K562 (cell line): ENCODE results near the gene MAP3K14. TPM values are rescaled to one million over a fixed set of nuclear protein-coding genes. Genes with fewer than 3 reads are reported as not detected.
A peak's percentile ranks its signal among the peaks of the same experiment; 100 is the strongest.

ENCODE experiments used
- ATAC-seq: fragments of 200-7000 bp; cut with Tn5 transposase; 3 replicates; pipeline ENCODE4 v1.9.1; 2020; ENCODE audit warnings: moderate library complexity
- BruUV-seq: library from RNA; stranded (reverse); fragments of 400-500 nt; replicated peaks from 2 replicates; lab custom pipeline; 2021; lab: Mats Ljungman, UMichigan
- CTCF ChIA-PET: fragments of 300-600 bp; formaldehyde crosslinking; extraction: SDS; loops from one replicate; lab custom pipeline; 2021; ENCODE audit warnings: low intra/inter-chr PET ratio; lab: Yijun Ruan, JAX
- POLR2A ChIA-PET: fragments of 300-600, 350-650 bp; sonication (Branson Sonifier 250); formaldehyde crosslinking; extraction: SDS; loops from one replicate; lab custom pipeline; 2021; ENCODE audit warnings: antibody characterized with exemption, inconsistent platforms; lab: Yijun Ruan, JAX
- DNase-seq, 4 experiments: peaks; one replicate each; pipeline versions ENCODE4 v3.0.0 to v3.0.0-alpha.2; 2011 to 2018; ENCODE audit warnings: low spot score in 3 of 4, mixed read lengths in 3 of 4; ENCODE audit errors: extremely low read depth in 1 of 4
- FAIRE-seq: peaks from 2 replicates; lab custom pipeline; 2011; peaks lifted over from hg19 to GRCh38; lab: Jason Lieb, UNC
- H2AFZ ChIP-seq: 2 replicates; pipeline ENCODE4 v1.6.0; 2011; ENCODE audit warnings: low read depth, low read length, control low read depth, inconsistent platforms
- H3K27ac ChIP-seq: fragments of 200-600 bp; 3 replicates; pipeline ENCODE4 v1.8.0; 2011; ENCODE audit warnings: low read depth, mild to moderate bottlenecking, control low read depth, inconsistent platforms, low read length, moderate library complexity, mixed read lengths; ENCODE audit errors: extremely low read depth
- H3K27me3 ChIP-seq, 2 experiments: fragments of 300-600 bp in 1 of 2; 2 replicates in 1 of 2; 3 replicates in 1 of 2; pipeline versions ENCODE4 v1.6.0 to v1.8.0; 2011; ENCODE audit warnings: inconsistent platforms in 2 of 2, low read length in 2 of 2, mild to moderate bottlenecking in 1 of 2, mixed read lengths in 1 of 2, moderate library complexity in 1 of 2; ENCODE audit not compliant: control insufficient read depth in 2 of 2, insufficient read depth in 2 of 2
- H3K36me3 ChIP-seq: fragments of 300-600 bp; 3 replicates; pipeline ENCODE4 v1.8.0; 2011; ENCODE audit warnings: mild to moderate bottlenecking, low read length, inconsistent platforms; ENCODE audit not compliant: control insufficient read depth, insufficient read depth
- H3K4me1 ChIP-seq, 2 experiments: fragments of 200-600 bp in 1 of 2; replicated peaks in 1 of 2; 2 replicates in 1 of 2; 3 replicates in 1 of 2; pipeline versions ENCODE4 v1.5.1 to v1.8.0; 2011; ENCODE audit warnings: inconsistent platforms in 2 of 2, low read length in 2 of 2, mild to moderate bottlenecking in 1 of 2, mixed read lengths in 1 of 2, moderate library complexity in 1 of 2; ENCODE audit not compliant: control insufficient read depth in 2 of 2, insufficient read depth in 2 of 2
- H3K4me2 ChIP-seq: 2 replicates; pipeline ENCODE4 v1.6.1; 2011; ENCODE audit warnings: low read length, control low read depth, inconsistent platforms, mixed read lengths; ENCODE audit not compliant: insufficient read depth
- H3K4me3 ChIP-seq: fragments of 200-600 bp; sonication (generic), shearing (Covaris generic); 2 replicates; pipeline ENCODE4 v1.5.1; 2016; ENCODE audit warnings: control low read depth, inconsistent platforms
- H3K79me2 ChIP-seq: fragments of 200-600 bp; 3 replicates; pipeline ENCODE4 v1.8.0; 2011; ENCODE audit warnings: low read length, inconsistent platforms; ENCODE audit not compliant: control insufficient read depth, insufficient read depth
- H3K9ac ChIP-seq, 2 experiments: 2 replicates each; pipeline versions ENCODE4 v1.6.0 to v1.6.1; 2011; ENCODE audit warnings: low read depth in 2 of 2, low read length in 2 of 2, control low read depth in 1 of 2, inconsistent platforms in 1 of 2, mild to moderate bottlenecking in 1 of 2, mixed read lengths in 1 of 2; ENCODE audit not compliant: insufficient read depth in 1 of 2
- H3K9me1 ChIP-seq: one replicate; pipeline ENCODE4 v1.6.0; 2011; ENCODE audit warnings: inconsistent platforms, mild to moderate bottlenecking, low read length, moderate library complexity; ENCODE audit not compliant: control insufficient read depth, insufficient read depth
- H3K9me3 ChIP-seq: replicated peaks from 2 replicates; pipeline ENCODE4 v1.5.1; 2011; ENCODE audit warnings: low read depth, low read length, inconsistent platforms; ENCODE audit not compliant: control insufficient read depth, insufficient read depth
- H4K20me1 ChIP-seq: replicated peaks from 2 replicates; pipeline ENCODE4 v1.6.1; 2011; ENCODE audit warnings: low read length, inconsistent platforms, mixed read lengths; ENCODE audit not compliant: control insufficient read depth, insufficient read depth
- EP300 ChIP-seq: IDR thresholded peaks from 2 replicates; pipeline ENCODE4 v1.6.1; 2012; ENCODE audit warnings: low read length, improper control_type of control experiment
- JUN ChIP-seq, 2 experiments: sonication (generic) in 1 of 2; formaldehyde crosslinking in 1 of 2; IDR thresholded peaks; 2 replicates each; pipeline versions ENCODE4 v1.6.1 to v1.8.0; 2012 to 2022; ENCODE audit warnings: borderline replicate concordance in 2 of 2, mild to moderate bottlenecking in 2 of 2, improper control_type of control experiment in 1 of 2, low read depth in 1 of 2, low read length in 1 of 2, missing genetic modification reagents in 1 of 2
- KDM1A ChIP-seq, 2 experiments: fragments of 450-650 bp; IDR thresholded peaks; 2 replicates each; pipeline ENCODE4 v1.6.1; 2016; ENCODE audit warnings: mild to moderate bottlenecking in 2 of 2
- NFE2 ChIP-seq: IDR thresholded peaks from 2 replicates; pipeline ENCODE4 v1.6.1; 2014; ENCODE audit warnings: antibody characterized with exemption, low read depth
- NR3C1 ChIP-seq: sonication (generic); formaldehyde crosslinking; IDR thresholded peaks from 2 replicates; pipeline ENCODE4 v1.8.1; 2022; ENCODE audit warnings: missing genetic modification reagents
- SRF ChIP-seq, 2 experiments: fragments of 250-450, 450-650 bp in 1 of 2; sonication (Bioruptor Pico) in 1 of 2; sonication (generic) in 1 of 2; formaldehyde crosslinking; IDR thresholded peaks; 2 replicates each; pipeline versions ENCODE4 v1.5.0 to v1.5.1; 2020 to 2022; ENCODE audit warnings: mild to moderate bottlenecking in 1 of 2, missing genetic modification reagents in 1 of 2
- TAL1 ChIP-seq: fragments of 450-650 bp; IDR thresholded peaks from 2 replicates; pipeline ENCODE4 v1.6.1; 2016; ENCODE audit warnings: mild to moderate bottlenecking
- XRCC5 ChIP-seq: fragments of 200-400 bp; formaldehyde crosslinking; IDR thresholded peaks from 2 replicates; pipeline ENCODE4 v1.6.1; 2017; ENCODE audit warnings: low read depth, mild to moderate bottlenecking, low read length
- ZNF175 ChIP-seq: fragments of 200-800 bp; sonication (Bioruptor generic); IDR thresholded peaks from 2 replicates; pipeline ENCODE4 v1.6.1; 2016; ENCODE audit warnings: low read depth, mild to moderate bottlenecking, missing genetic modification characterization, missing compliant biosample characterization
- WGBS: fragments of 100-300 bp; shearing (Covaris generic); methylation state at CpG from one replicate; pipeline ENCODE4 v1.1.6; 2016; ENCODE audit warnings: low coverage, mixed read lengths; ENCODE audit not compliant: insufficient coverage; ENCODE audit errors: missing lambda C conversion rate; 5-methylcytosine and 5-hydroxymethylcytosine counted together
- in situ Hi-C: fragments of 300-500 bp; cut with MboI; formaldehyde crosslinking; loops from 4 replicates; pipeline ENCODE4 v1.15.0; 2018; ENCODE audit warnings: inconsistent platforms, mixed read lengths
- intact Hi-C: fragments of 100-400 bp; cut with micrococcal nuclease; formaldehyde crosslinking; loops from 2 replicates; pipeline ENCODE4 v1.14.2; 2022
- polyA plus RNA-seq, 8 experiments: library from polyadenylated mRNA; depleted of rRNA in 4 of 8; stranded (reverse) in 5 of 8; unstranded in 3 of 8; fragments of >200 nt; fragmentation: Nextera tagmentation in 2 of 8; fragmentation: Illumina TruSeq in 1 of 8; extraction: Ambion mirVana in 2 of 8; extraction: Trizol in 1 of 8; gene quantifications; 2 replicates each; pipeline versions ENCODE4 v1.2.1 to v1.2.3, GENCODE V29; 2011 to 2014; ENCODE audit warnings: inconsistent platforms in 1 of 8, missing spikeins in 1 of 8
- total RNA-seq, 7 experiments: library from RNA; depleted of rRNA in 6 of 7; stranded (reverse); fragments of >200 nt in 6 of 7; fragmentation: Illumina TruSeq in 2 of 7; extraction: Trizol in 2 of 7; gene quantifications; 2 replicates each; pipeline versions ENCODE4 v1.2.1 to v1.2.3, GENCODE V29; 2011 to 2021; ENCODE audit warnings: low replicate concordance in 1 of 7
- TF ChIP-seq, protein P1 (sequence below), 2 experiments: fragments of 450-650 bp; formaldehyde crosslinking in 1 of 2; IDR thresholded peaks; 2 replicates each; pipeline versions ENCODE4 v1.4.0 to v1.6.1; 2014 to 2020; ENCODE audit warnings: mild to moderate bottlenecking in 2 of 2, borderline replicate concordance in 1 of 2, low read depth in 1 of 2
- TF ChIP-seq, protein P2 (sequence below): fragments of 250-450 bp; sonication (Bioruptor Pico); IDR thresholded peaks from 2 replicates; pipeline ENCODE4 v1.8.0; 2021; ENCODE audit warnings: borderline replicate concordance, mild to moderate bottlenecking, moderate library complexity; ENCODE audit not compliant: poor library complexity, severe bottlenecking

Gene MAP3K14
- total and polyA plus RNA-seq, 9 of the 15 experiments (the other 6 are each of a cell fraction or from before 2014, with no cell fraction given): 0.45 to 8.7 (median 3.2) TPM

DNA sequence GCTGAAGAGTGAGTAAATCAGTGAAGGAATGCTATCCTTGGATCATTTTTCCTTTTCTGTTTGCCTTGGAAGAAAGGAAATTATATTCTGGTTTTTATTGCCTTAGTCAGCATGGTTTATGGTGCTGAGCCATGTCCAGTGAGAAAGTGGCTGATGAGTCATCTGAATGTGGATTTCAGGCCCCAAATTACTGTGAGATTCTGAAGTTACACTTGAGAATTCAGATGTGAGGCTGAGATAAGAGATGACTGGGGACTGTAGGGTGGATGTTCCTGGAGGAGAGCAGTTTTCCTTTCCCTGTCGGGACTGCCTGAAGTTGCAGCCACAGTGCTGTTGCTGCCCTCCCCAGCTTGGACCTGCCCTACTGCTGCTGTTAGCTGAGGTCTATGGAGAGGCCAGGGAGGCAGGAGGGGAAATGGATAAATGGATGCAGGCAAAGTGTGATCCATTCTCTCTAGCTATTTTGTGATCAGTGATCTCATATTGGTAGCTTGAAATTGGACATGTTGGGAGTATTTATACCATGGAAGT lies 4.2 kb upstream of the MAP3K14 start:
- Histone ChIP-seq H3K36me3 (no peaks in the 10 kb centered on the region), H3K4me3 (no peak overlapping the region), H3K27me3 (no peaks in the 10 kb centered on the region), H3K27ac (peak overlapping the region; percentile 55), H4K20me1 (peaks cover 4% of the 10 kb centered on the region; the same call in 1 of the 2 replicates), H3K4me2 (peak overlapping the region; percentile 59), H3K79me2 (peaks cover 7% of the 10 kb centered on the region), H3K9me1 (no peaks in the 10 kb centered on the region), H2AFZ (peak overlapping the region; percentile 71), H3K9me3 (no peaks in the 10 kb centered on the region), H3K9ac (peak overlapping the region; percentile 21 to 69; a peak in 2 of 4 replicates), H3K4me1 (peaks cover 48 to 53% of the 10 kb centered on the region in 2 experiments)
- intact Hi-C loops (no loop called here), in situ Hi-C loops (no loop called here)
- WGBS: 6% methylated on average over 1 of the region's 1 CpG
- ChIA-PET CTCF (no interaction called here), POLR2A (interaction anchor here (0.6 to 1.2 kb wide), 2 partner anchors 15 to 510 kb away, joined by 3 to 5 read pairs; no protein-coding TSS in a partner anchor)
- ATAC-seq (no peak), DNase-seq (peak; percentile 74 to 77 (median 75)), FAIRE-seq (peak; percentile 89)
- BruUV-seq: no TSS peak
- peak; percentile 79 for TF ChIP-seq NFE2
- TF ChIP-seq, protein P1, sequence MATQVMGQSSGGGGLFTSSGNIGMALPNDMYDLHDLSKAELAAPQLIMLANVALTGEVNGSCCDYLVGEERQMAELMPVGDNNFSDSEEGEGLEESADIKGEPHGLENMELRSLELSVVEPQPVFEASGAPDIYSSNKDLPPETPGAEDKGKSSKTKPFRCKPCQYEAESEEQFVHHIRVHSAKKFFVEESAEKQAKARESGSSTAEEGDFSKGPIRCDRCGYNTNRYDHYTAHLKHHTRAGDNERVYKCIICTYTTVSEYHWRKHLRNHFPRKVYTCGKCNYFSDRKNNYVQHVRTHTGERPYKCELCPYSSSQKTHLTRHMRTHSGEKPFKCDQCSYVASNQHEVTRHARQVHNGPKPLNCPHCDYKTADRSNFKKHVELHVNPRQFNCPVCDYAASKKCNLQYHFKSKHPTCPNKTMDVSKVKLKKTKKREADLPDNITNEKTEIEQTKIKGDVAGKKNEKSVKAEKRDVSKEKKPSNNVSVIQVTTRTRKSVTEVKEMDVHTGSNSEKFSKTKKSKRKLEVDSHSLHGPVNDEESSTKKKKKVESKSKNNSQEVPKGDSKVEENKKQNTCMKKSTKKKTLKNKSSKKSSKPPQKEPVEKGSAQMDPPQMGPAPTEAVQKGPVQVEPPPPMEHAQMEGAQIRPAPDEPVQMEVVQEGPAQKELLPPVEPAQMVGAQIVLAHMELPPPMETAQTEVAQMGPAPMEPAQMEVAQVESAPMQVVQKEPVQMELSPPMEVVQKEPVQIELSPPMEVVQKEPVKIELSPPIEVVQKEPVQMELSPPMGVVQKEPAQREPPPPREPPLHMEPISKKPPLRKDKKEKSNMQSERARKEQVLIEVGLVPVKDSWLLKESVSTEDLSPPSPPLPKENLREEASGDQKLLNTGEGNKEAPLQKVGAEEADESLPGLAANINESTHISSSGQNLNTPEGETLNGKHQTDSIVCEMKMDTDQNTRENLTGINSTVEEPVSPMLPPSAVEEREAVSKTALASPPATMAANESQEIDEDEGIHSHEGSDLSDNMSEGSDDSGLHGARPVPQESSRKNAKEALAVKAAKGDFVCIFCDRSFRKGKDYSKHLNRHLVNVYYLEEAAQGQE (IDR thresholded peaks at IDR 0.05; ENCODE audit: borderline replicate concordance): peak; percentile 36; the same call in 1 of the 2 replicates
- TF ChIP-seq, protein P1 (CRISPR knock-in tag; IDR thresholded peaks at IDR 0.05; ENCODE audit: low read depth): no peak
- 0 out of 2 replicates have a peak, but pooled peaks have one; percentile 21 for TF ChIP-seq XRCC5
- TF ChIP-seq, protein P2, sequence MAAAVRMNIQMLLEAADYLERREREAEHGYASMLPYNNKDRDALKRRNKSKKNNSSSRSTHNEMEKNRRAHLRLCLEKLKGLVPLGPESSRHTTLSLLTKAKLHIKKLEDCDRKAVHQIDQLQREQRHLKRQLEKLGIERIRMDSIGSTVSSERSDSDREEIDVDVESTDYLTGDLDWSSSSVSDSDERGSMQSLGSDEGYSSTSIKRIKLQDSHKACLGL (CRISPR knock-in tag): no peak
- TF ChIP-seq KDM1A (IDR thresholded peaks at IDR 0.05): peak; percentile 44 to 53; a peak in 1 of 4 replicates
- peak in 1 of 2 experiments; percentile 58; a peak in 1 of 4 replicates for TF ChIP-seq SRF (CRISPR knock-in tag; IDR thresholded peaks at IDR 0.05)
- no peak for TF ChIP-seq NR3C1 (CRISPR knock-in tag)
- TF ChIP-seq EP300: peak; percentile 46
- peak; percentile 93 for TF ChIP-seq JUN (IDR thresholded peaks at IDR 0.05; ENCODE audit: borderline replicate concordance, low read depth, low read length)
- peak; percentile 47; the same call in 1 of the 2 replicates for TF ChIP-seq JUN (CRISPR knock-in tag; IDR thresholded peaks at IDR 0.05; ENCODE audit: borderline replicate concordance)
- TF ChIP-seq TAL1: 0 out of 2 replicates have a peak, but pooled peaks have one; percentile 33
- no peak for TF ChIP-seq ZNF175 (CRISPR knock-in tag)
